Liver (tissue), 3 donors: ENCODE data around the gene CD82.

Experiments used
- EGR1 ChIP-seq, 2 donors: IDR thresholded peaks; 2 replicates each; pipeline ENCODE4 v1.6.1; 2016 to 2018; ENCODE audit warnings: antibody characterized with exemption in 2 of 2, low read depth in 2 of 2
- FOXA1 ChIP-seq: IDR thresholded peaks from 2 replicates; pipeline ENCODE4 v1.6.1; 2016; ENCODE audit warnings: antibody characterized with exemption
- GABPA ChIP-seq, 2 donors: IDR thresholded peaks in 1 of 2; conservative IDR thresholded peaks in 1 of 2; 2 replicates each; pipeline ENCODE4 v1.6.1; 2016; ENCODE audit warnings: antibody characterized with exemption in 2 of 2, mild to moderate bottlenecking in 1 of 2, moderate library complexity in 1 of 2
- HNF4G ChIP-seq: IDR thresholded peaks from 2 replicates; pipeline ENCODE4 v1.6.1; 2016; ENCODE audit warnings: antibody characterized with exemption
- JUND ChIP-seq, 2 donors: IDR thresholded peaks; 2 replicates each; pipeline ENCODE4 v1.6.1; 2016; ENCODE audit warnings: antibody characterized with exemption in 2 of 2
- RAD21 ChIP-seq, 2 donors: IDR thresholded peaks; 2 replicates each; pipeline ENCODE4 v1.6.1; 2016; ENCODE audit warnings: antibody characterized with exemption in 2 of 2, mild to moderate bottlenecking in 2 of 2
- RXRA ChIP-seq, 2 donors: IDR thresholded peaks; 2 replicates each; pipeline ENCODE4 v1.6.1; 2017 to 2018; ENCODE audit warnings: antibody characterized with exemption in 2 of 2, mild to moderate bottlenecking in 1 of 2
- SP1 ChIP-seq: IDR thresholded peaks from 2 replicates; pipeline ENCODE4 v1.6.1; 2018; ENCODE audit warnings: antibody characterized with exemption, mild to moderate bottlenecking
- TAF1 ChIP-seq: conservative IDR thresholded peaks from 2 replicates; pipeline ENCODE4 v1.6.1; 2016; ENCODE audit warnings: antibody characterized with exemption, mild to moderate bottlenecking
- YY1 ChIP-seq: IDR thresholded peaks from 2 replicates; pipeline ENCODE4 v1.6.1; 2016; ENCODE audit warnings: antibody characterized with exemption, mild to moderate bottlenecking
- TF ChIP-seq, protein P1 (sequence below): fragments of 150-350 bp; IDR thresholded peaks from 2 replicates; pipeline ENCODE4 v1.5.1; 2017; ENCODE audit warnings: improper control_type of control experiment, low read depth, low read length; ENCODE audit not compliant: missing input control
- TF ChIP-seq, protein P2 (sequence below): IDR thresholded peaks from 2 replicates; pipeline ENCODE4 v1.6.1; 2016; ENCODE audit warnings: antibody characterized with exemption, mild to moderate bottlenecking
- TF ChIP-seq, protein P3 (sequence below): IDR thresholded peaks from 2 replicates; pipeline ENCODE4 v1.6.1; 2016; ENCODE audit warnings: antibody characterized with exemption
- TF ChIP-seq, protein P4 (sequence below): IDR thresholded peaks from 2 replicates; pipeline ENCODE4 v1.6.1; 2016; ENCODE audit warnings: antibody characterized with exemption
- donor health status: healthy.
- donor health status: healthy.

DNA sequence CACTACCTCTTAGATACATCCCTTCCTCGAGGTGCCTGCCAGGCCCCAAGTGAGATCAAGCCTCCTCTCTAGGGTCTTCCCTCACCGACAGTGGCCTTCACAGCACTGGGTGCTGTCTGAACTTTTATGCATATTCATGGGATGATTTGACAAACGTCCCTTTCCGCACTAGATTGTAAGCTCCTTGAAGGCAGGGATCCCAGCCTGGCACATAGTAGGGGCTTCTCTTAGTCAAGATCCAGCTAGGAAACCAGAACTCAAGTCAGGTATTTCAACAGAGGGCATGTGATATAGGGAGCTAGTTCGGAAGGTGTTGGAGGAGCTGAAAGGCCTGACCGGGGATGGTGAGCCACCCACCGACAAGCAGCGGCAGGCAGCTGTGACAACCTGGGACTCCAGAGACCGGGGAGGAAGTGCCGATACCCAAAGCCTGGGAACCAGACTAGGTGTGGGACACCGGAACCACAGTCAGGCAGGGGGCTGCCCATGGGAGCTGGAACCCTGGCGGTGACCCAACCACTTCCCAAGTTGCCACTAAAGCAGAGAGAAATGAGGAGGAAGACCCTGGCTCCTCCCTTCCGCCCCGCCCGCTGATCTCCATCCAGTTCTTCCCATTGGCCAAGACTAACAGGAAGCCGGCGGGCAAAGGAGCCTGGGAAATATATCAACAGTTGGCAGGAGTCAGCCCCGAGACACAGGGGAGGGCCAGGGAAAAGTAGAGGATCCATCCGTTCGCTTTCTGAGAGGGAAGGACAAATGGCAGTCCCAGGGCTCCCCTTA is 39.8 kb upstream of the CD82 start:
- TF ChIP-seq, protein P1, sequence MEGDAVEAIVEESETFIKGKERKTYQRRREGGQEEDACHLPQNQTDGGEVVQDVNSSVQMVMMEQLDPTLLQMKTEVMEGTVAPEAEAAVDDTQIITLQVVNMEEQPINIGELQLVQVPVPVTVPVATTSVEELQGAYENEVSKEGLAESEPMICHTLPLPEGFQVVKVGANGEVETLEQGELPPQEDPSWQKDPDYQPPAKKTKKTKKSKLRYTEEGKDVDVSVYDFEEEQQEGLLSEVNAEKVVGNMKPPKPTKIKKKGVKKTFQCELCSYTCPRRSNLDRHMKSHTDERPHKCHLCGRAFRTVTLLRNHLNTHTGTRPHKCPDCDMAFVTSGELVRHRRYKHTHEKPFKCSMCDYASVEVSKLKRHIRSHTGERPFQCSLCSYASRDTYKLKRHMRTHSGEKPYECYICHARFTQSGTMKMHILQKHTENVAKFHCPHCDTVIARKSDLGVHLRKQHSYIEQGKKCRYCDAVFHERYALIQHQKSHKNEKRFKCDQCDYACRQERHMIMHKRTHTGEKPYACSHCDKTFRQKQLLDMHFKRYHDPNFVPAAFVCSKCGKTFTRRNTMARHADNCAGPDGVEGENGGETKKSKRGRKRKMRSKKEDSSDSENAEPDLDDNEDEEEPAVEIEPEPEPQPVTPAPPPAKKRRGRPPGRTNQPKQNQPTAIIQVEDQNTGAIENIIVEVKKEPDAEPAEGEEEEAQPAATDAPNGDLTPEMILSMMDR, result no peak
- no peak for TF ChIP-seq YY1
- TF ChIP-seq, protein P2, sequence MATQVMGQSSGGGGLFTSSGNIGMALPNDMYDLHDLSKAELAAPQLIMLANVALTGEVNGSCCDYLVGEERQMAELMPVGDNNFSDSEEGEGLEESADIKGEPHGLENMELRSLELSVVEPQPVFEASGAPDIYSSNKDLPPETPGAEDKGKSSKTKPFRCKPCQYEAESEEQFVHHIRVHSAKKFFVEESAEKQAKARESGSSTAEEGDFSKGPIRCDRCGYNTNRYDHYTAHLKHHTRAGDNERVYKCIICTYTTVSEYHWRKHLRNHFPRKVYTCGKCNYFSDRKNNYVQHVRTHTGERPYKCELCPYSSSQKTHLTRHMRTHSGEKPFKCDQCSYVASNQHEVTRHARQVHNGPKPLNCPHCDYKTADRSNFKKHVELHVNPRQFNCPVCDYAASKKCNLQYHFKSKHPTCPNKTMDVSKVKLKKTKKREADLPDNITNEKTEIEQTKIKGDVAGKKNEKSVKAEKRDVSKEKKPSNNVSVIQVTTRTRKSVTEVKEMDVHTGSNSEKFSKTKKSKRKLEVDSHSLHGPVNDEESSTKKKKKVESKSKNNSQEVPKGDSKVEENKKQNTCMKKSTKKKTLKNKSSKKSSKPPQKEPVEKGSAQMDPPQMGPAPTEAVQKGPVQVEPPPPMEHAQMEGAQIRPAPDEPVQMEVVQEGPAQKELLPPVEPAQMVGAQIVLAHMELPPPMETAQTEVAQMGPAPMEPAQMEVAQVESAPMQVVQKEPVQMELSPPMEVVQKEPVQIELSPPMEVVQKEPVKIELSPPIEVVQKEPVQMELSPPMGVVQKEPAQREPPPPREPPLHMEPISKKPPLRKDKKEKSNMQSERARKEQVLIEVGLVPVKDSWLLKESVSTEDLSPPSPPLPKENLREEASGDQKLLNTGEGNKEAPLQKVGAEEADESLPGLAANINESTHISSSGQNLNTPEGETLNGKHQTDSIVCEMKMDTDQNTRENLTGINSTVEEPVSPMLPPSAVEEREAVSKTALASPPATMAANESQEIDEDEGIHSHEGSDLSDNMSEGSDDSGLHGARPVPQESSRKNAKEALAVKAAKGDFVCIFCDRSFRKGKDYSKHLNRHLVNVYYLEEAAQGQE, result no peak
- TF ChIP-seq, protein P3, sequence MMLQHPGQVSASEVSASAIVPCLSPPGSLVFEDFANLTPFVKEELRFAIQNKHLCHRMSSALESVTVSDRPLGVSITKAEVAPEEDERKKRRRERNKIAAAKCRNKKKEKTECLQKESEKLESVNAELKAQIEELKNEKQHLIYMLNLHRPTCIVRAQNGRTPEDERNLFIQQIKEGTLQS, result no peak
- TF ChIP-seq, protein P4, sequence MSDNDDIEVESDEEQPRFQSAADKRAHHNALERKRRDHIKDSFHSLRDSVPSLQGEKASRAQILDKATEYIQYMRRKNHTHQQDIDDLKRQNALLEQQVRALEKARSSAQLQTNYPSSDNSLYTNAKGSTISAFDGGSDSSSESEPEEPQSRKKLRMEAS, result no peak
- no peak for TF ChIP-seq RAD21 (IDR thresholded peaks at IDR 0.05)
- TF ChIP-seq SP1, result no peak
- no peak for TF ChIP-seq RXRA (IDR thresholded peaks at IDR 0.05)
- no peak for TF ChIP-seq EGR1 (IDR thresholded peaks at IDR 0.05; ENCODE audit: low read depth in 2 of 2)
- no peak for TF ChIP-seq TAF1
- no peak for TF ChIP-seq GABPA (IDR thresholded peaks at IDR 0.05 in 1 of 2, conservative IDR thresholded peaks at IDR 0.05 in 1 of 2)
- TF ChIP-seq FOXA1, result no peak
- no peak for TF ChIP-seq JUND (IDR thresholded peaks at IDR 0.05)
- no peak for TF ChIP-seq HNF4G
